TTC549 (cell line): ENCODE data around the gene NTSR1.

Source experiments
- FAIRE-seq: peaks from 2 replicates; lab custom pipeline; 2012; peaks lifted over from hg19 to GRCh38; lab: Jason Lieb, UNC

The NTSR1 gene

DNA sequence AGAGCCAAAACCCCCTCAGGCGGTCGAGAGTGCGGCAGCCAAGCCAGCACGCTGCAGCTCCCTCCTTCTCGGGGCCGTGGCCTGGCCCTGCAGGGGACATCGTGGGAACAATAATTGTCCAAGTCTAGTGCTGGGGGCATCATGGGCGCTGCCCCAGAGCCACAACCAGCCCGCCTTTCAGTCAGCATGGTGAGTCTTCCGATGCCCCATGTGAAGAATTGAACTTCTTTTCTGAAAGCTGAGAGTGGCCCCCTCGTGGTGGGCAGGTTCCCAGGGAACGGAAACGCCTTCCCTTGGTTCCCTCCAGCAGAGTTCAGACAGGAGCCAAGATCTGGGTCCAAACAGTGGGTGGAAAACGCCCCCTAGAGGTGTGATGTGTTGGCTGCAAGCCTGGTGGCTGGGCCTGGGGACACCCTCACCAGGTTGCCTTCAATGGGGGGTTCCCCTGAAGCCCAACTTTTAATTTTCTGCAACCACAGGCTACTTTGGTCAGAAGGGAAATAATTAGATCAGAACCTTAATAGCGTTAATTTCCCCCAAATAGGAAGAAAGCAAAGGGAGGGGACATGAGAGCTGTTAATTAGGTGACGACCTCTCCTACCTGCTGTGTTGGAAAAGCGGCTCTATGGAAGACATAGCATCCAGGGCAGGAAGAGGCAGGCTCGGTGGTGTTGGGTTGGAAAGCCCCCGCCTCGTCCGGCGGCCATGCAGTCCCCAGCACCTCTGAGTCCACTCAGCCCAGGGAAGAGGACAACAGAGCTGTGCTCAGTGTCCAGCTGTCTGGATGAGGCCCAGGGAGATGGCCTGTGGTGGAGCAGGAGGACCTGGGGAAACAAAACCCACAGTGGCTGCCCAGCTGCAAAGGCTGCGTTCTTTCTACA is 82.9 kb downstream of the NTSR1 start:
- FAIRE-seq: peak; percentile 7

DNA sequence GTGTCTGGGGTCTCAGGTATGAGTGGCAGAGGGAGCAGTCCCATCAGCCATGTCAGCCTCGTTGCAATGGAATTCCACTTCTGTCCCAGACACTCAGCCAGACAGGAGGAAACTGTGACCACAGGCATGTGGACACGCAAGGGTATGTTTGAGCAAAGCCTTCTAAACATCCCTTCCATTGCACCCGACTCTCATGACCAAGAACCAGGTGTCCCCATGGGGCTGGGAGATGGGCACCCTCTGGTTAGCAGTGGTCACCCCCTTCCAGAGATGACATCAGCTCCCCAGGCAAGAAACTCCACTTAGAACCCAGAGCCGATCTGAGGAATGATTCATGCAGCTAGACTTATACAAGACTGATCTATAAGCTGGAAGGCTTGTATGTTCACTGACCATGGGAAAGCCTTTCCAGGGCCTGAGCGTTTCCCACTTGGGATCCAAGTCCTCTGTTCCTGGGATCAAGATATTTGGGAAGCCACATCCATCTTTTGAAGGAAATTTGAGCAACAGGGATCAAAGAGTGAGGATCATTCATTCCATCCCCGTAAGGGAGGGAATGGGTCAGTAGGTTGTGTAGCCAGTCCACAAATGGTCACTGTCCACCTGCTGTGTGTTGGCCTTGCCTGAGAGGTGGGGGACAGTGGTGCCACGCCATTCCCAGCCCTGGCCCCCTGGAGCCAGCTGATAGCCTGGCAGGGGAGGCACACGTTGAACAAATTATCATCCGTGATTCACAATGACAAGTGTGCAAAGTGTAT is 83.7 kb downstream of the NTSR1 start:
- no peak for FAIRE-seq

DNA sequence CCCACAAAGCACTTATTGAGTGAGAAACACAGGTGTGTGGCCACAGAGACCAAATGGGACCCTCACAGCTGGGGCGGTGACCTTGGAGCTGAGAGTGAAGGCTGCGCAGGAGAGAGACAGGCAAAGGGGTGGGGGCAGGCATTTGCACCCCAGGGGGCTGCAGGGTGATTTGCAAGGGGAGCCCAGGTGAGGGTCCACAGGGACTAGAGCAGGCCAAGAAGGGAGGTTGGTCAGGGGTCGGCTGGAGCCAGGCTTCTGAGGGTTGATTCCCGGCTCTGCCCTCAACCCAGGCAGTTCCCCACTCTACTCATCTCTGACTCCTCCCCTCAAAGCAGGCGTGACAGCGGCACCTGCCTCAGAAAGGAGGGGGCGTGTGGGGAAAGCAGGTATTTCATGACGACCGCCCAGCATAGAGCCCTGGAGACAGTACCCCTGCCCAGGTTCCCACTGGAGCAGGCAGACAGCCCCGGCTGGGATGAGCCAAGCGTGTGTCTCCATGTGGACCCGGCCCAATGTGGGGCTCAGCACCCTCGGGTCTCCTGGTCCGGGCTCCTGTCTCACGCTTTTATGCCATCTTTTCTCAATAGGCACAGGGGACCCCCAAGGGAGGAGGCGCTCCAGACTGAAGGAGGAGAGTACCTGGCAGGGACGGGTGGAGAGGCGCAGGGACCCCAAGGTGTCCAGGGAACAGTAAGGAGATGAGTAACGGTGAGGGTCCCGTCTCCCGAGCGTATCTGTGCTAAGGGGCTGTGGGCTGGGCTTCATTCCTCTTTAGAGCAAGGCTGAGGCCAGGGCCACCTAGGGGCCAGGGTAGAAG is 84.5 kb downstream of the NTSR1 start:
- FAIRE-seq: no peak

DNA sequence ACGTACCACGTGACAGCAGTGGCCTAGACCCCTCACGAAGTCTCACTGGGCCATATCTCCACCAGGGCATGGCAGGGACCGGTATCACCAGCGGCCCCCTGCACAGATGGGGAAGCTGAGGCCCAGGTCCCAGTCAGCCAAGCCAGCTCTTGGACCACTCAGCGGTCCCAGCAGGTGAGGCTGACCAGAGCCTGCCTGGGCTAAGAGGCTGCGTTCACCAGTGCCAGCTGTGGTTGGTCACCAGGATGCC is 85.0 kb downstream of the NTSR1 start:
- no peak for FAIRE-seq

DNA sequence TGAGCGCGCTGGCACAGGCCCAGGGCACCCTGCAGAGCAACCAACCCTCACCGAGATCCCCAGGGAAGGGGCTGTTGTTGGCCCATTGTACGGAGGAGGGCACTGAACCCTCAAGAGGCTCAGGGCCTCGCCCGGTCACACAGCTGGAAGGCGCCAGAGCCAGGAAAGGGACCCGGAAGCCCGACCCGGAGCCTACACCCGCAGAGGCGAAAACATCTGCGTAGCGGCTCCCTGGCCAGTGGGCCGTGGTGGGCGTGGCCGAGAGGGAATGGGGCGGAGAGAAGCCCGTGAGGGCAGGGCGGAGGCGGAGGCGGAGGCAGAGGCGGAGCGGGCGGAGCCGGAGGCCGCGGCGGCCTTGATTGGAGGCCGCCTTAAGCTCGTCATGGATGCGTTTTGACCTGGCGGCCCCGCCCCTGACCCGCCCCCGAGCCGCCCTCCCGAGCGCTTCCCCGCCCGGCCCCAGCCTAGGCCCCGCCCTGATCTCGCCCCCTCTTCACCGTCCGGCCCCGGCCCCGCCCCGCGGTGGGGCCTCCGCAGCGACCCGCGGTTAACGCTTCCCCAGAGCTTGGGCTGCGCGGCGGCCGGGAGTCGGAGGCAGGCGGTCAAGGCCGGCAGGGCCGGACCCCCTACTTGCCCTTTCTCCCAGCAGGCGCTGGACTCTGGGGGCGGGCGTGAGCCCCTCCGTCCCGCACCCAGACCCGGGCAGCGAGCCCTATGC is 85.5 kb downstream of the NTSR1 start:
- no peak for FAIRE-seq

DNA sequence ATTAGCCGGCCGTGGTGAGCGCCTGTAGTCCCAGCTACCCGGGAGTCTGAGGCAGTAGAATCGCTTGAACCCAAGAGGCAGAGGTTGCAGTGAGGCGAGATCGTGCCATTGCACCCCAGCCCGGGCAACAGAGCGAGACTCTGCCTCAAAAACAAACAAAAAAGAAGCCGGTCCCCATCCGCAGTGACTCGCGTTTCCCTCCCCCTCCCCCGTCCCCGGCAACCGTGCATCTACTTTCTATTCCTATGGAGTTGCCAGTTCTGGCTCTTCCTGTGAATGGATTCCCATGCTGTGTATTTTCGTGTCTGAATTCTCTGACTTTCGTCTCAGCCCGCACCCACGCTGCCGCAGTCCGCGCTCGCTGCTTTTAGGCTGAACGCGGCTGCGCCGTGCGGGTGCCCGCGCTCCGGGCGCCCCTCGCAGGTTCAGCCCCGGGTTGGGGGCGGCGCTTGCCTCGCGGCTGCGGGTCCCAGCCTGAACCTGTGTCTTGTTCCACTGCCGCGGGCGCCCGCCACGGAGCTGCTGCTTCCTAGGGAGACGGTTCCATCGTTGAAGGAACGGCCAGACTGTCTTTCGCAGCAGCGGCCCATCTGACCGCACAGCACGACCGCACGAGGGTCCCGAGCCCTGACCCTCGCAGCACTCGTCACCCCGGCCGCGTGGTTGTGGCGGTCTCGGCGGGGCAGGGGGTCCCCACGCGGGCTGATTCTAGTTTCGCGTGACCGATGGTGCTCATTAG is 86.6 kb downstream of the NTSR1 start:
- no peak for FAIRE-seq

DNA sequence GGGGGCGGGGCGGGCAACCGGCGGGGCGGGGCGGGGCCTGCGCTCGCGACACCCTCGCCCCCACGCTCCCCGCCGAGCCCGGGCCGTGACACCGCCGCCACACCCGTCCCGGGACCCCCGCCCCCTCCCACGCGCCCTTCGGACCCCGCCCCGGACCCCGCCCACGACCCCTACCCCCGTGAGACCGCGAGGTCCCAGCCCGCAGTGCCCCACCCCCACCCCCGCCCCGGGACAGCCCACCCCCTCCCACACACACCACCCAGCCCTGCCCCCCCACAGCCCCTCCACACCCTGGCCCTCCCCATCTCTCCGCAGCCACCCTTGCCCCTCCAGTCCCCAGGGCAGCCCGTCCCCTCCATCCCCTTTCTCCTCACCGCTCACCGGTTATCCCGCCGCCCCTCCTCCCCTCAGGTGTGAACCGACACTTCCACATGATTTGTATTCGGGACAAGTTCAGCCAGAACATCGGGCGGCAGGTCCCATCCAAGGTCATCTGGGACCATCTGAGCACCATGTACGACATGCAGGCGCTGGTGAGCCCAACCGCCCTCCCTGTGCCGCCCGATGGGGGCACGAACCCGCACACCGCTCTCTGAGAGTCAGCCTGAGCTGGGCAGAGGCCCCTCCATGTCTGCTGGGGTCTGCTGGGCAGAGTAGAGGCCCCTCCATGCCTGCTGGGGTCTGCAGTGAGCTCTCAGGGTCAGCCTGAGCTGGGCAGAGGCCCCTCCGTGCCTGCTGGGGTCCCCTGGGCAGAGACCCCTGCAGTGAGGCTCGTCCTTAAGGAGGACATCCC is 88.3 kb downstream of the NTSR1 start:
- FAIRE-seq: no peak

DNA sequence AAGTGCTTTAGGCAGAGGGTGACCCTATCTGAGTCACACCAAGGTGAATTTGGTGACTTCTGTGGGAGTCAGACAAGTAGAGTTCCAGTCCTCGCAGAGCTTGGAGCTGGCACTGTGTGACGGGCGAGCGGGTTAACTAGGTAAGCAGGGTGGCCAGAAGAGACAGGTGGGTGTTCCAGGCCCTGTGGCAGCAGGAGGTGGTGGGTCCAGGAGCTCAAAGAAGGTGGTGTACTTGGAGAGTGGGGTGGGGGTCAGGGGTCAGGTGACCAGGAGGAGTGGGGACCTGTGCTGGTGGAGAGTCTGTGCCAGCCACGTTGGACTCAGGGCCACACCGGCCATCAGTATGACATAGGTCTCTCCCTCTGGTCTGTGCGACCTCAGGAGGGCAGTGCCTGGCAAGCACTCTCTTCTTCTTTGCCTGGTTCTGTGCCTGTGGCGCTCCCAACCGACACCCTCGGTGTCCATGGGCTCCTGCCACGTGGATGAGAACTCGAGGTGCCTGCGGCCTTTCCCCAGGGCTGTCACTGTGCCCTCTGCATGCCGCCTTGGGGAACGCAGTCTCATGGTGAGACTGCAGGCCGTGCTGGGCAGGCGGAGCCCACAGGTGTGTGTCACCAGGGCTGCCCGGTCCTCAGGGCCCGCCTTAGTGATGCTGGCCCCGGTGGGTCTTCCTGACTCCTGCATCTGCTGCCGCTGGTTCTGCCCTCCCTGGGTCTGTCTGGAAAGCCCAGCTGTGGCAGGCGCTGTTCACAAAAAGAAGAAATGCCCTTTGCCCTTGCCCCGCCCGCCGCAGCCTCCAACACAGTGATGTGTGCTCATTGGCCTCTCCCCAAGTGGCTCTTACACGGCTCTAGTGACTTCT is 89.3 kb downstream of the NTSR1 start:
- FAIRE-seq: no peak

DNA sequence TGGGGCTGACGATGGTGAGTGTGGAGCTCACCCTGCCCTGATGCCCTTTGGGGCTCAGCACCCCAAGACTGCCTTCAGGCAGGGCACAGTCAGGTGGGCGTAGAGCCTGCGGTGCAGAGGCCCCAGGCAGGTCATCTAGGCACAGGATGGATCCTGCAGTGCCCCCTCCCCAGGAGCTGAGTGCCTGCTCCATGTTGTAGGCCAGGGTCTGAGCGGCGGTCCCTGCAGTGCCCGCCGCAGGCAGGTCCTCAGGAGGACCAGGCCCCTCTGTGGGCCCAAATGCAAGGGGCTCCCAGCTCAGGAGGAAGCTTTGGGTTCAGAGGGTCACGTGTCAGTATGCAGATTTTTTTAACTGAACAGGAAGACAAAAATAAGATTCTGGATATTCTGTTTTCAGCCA is 90.4 kb downstream of the NTSR1 start:
- no peak for FAIRE-seq

DNA sequence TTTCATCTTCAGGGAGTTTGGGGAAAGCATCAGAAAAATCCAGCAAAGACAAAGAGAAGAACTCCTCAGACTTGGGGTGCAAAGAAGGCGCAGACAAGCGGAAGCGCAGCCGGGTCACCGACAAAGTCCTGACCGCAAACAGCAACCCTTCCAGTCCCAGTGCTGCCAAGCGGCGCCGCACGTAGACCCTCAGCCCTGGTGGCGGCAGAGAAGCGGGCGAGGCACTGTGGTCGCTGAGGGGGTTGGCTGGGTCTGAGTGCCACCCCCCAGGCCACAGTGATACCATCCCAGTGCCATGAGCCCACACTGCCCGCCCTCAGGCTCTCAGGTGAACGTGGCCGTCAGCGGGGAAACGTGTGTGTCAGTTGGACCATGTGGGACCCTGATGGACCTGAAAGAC is 90.8 kb downstream of the NTSR1 start:
- FAIRE-seq: no peak

DNA sequence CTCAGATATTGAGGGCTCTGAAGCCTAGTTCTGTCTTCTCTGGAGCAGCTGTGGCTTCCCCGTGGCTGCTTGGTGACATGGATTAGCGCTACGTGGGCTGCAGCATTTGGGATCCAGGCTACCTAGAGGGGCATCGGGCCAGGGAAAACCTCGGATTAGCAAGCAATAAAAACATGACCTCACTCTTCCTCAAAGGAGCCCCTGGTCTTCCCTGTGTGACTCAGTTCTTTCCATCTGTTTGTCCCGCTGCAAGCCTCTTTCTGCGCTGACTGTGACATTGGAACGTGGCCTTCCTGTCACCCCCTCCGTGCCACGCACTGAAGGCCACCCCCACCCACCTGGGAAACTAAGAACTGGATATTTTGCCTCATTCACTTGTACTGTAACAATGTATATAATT is 91.2 kb downstream of the NTSR1 start:
- no peak for FAIRE-seq

DNA sequence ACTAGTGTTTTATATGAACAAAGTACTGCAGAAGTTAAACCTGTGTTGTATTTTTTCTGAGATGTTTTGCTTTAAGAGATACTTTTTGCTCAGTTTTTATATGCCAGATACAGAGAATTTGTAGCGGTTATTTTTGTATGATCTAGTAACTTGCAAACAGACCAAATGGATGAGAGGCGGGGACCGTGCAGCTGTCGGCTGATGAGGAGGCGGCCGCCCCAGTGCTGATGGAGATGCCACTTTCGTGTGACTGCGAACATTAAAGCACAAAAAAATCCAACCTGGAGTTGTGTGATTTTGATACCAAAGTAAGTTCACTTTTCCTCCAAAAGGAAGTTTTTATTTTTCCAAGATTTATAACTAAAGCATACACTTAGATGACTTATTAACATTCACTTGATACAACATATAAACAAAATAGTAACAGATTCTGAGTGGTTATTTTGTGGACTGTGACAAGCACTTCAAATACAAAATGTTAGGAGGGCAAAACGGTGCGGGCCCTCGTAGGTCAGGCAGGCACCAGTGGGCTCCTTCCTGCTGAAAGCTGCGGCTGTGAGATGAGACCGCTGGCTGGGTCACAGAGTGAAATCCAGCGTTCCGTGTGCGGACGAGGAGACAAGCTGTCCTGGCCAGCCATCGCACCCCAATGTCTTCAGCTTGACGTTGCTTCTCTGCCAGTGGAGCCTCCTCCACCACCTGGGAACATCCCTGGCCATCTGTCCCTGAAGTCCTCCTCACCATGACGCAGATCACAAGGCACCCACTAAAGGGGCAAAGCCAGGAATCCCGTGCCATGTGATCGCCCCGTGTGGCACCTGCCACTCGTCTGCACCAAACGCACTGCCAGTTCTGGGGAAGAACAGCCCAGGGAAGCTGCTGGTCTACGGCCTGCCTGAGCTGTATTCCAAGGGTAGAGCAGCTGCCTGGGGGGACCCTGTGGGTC is 92.0 kb downstream of the NTSR1 start:
- no peak for FAIRE-seq

DNA sequence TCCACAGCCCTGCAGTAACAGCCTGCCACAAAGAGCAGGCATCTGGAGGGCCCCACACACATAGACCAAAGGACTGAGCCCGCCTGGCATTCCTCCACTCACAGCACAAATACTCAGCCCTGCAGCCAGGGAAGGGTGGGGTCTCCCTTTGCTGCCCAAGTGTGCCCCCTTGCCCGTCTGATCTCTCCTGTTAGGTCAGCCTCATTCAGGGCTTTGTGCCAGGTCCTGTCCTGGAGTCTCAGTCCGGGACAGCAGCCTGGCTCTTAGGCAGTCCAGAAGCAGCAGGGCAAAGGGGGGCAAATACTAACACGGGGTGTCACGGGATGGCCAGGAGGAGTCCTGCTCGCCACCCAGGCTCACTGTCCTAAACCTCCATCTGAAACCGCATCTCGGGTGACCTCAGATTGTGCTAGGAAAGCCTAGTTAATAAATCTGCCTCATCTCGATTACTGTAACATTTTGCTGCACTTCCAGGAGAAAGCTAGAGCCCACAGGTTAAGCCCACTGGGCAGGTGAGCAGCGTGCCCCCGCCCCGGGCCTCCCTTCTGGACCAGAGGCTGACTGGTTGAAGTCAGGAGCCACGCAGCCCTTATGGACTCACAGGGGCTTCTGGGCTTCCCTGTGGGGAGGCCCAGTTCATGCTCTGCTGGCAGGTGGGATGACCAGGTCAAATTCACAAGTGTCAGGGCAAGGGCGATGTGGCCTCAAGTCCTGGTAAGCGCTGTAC is 92.8 kb downstream of the NTSR1 start:
- no peak for FAIRE-seq

DNA sequence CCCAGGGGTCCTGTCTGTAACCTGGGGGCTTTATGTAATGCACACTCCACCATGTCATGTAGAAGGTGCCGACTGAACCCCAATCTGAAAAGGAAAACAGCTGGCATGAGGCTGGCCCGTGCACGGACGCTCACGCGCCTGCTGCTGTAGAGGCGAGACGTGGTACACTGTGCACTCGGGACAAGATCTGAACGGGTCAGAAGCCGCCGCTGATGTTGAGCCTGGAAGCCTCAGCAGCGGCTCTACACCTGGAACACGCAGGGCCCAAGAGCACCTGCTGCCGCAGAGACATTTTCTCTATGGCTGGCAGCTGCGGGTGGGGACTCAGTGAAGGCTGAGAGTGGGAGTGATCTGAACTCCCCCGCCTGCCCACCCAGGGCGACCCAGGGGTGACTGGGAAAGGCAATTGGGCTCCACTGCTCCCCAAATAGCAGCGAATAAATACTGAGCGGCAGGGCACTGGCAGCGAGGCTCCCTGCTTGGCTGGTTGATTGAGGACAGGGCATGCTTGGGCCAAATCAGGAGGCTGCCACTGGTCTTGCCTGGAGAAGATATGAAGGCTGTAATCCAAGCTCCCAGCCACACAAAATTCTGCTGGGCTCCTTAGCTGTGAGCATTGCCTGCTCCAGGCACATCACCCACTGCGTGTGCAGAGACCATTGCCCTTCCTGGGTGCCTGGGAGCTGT is 93.5 kb downstream of the NTSR1 start:
- FAIRE-seq: no peak

DNA sequence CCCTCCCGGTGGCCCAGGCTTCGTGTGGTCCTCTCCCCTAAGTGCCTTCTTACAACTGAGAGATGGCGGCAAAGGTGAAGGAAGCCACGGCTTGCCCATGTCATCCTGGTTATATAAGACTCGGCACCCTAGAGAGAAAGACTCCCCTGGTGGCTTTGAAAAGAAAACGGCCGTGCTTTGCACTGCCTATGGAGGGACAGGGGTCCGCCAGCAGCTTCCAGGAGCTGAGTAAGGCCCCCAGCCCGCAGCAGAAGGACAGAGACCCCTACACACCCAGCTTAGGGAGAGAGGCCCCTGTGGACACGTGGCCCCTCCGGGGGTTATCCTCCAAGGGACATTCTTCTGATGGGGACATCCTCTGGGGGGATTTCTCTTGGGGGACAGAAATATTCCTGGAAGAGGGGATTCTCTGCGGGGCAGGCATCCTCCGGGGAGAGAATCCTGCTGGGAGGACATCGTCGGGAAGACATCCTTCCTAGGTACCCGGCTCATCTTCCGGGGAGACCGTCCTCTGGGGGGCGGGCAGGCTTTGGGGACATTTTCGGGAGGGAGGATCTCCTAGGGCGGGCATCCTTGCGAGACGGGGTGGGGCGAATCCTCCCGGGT is 95.5 kb downstream of the NTSR1 start:
- no peak for FAIRE-seq

DNA sequence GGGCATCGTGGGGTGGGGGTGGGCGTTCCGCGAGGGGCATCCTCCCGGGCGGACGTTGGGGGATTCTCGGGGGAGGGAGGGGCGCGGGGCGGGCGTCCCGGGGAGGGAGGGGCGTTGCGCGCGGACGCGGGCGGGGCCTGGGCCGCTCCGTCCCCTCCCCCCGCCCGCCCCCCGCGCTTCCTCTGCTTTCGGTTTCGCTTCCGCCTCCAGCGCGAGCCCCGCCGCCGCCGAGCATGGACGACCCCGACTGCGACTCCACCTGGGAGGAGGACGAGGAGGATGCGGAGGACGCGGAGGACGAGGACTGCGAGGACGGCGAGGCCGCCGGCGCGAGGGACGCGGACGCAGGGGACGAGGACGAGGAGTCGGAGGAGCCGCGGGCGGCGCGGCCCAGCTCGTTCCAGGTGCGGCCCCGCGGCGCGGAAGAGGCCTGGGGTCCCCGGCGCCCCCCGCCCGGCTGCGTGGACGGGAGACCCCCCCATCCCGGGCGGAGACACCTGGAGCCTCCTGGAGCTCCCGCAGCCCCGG is 96.1 kb downstream of the NTSR1 start, which contains the start of gene OGFR:
TSS of gene OGFR (plus strand) at position 209 of the 528 bp plus-strand sequence. CDS start at position 234, 25 bp downstream.
- no peak for FAIRE-seq
